ENCODE results near the gene TTC23L. TPM values are rescaled to one million over a fixed set of nuclear protein-coding genes. Genes with fewer than 3 reads are reported as not detected.

The TTC23L gene
- polyA plus RNA-seq, 1 experiment, result not detected

GRCh38 chr5:34899066-34899465 lies 60.1 kb downstream of the TTC23L start:
- Histone ChIP-seq H3K36me3 (ENCODE audit: control insufficient read depth, insufficient read depth, low read length) (peaks cover 2% of the 10 kb centered on the region; the same call in 1 of the 2 replicates), H3K4me3 (ENCODE audit: low read depth, low read length) (no peak overlapping the region), H3K27me3 (ENCODE audit: control insufficient read depth, insufficient read depth, low read length) (no peaks in the 10 kb centered on the region)
- TF ChIP-seq CTCF (IDR thresholded peaks at IDR 0.05; ENCODE audit: insufficient read depth, low read depth, low read length), result no peak
- ChIA-PET CTCF (interaction anchor here (0.7 to 3.2 kb wide), 22 partner anchors 11 to 428 kb away, joined by 3 to 67 read pairs (median 5); no protein-coding TSS in a partner anchor), POLR2A (no interaction called here)
- DNase-seq (ENCODE audit: low read depth), result no peak

DNA sequence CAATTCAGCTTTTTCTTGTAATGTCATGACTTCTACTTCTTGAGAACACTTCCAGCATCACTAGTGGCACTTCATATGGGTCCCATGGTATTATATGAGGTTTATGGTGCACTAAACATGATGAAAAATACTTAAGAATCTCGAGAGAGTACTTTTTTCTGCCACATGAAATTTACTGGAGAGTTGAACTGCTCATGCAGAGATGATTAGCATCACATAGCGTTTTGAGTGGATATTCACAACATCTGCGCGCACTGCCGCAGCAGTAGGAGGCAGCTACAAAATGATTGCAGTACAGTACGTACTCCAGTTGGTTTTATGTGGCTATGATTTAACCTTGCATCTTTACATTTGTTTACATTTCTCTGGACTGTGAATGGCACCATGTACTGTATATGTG lies 61.7 kb downstream of the TTC23L start:
- ChIA-PET CTCF (interaction anchor here (3.2 to 4.2 kb wide), 2 partner anchors 415 to 426 kb away, joined by 26 to 67 read pairs; no protein-coding TSS in a partner anchor), POLR2A (no interaction called here)
- Histone ChIP-seq H3K27me3 (ENCODE audit: control insufficient read depth, insufficient read depth, low read length) (no peaks in the 10 kb centered on the region), H3K36me3 (ENCODE audit: control insufficient read depth, insufficient read depth, low read length) (peaks cover 2% of the 10 kb centered on the region; the same call in 1 of the 2 replicates), H3K4me3 (ENCODE audit: low read depth, low read length) (no peak overlapping the region)
- TF ChIP-seq CTCF (IDR thresholded peaks at IDR 0.05; ENCODE audit: insufficient read depth, low read depth, low read length), result no peak
- no peak for DNase-seq (ENCODE audit: low read depth)

DNA sequence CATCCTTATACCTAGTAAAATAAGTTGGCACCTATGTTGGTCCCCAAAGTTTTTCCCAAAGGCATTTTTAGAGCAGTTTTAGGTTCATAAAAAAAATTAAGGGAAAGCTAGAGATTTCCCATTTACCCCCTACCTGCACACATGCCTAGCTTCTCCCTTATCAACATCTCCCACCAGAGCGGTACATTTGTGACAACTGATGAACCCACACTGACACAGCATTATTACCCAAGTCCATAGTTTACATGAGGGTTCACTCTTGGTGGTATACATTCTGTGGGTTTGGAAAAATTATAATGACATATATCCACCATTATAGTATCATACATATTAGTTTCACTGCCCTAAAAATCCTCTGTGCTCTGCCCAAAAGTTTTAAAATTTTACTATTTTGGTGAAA lies 64.3 kb downstream of the TTC23L start:
- Histone ChIP-seq H3K4me3 (ENCODE audit: low read depth, low read length) (no peak overlapping the region), H3K27me3 (ENCODE audit: control insufficient read depth, insufficient read depth, low read length) (no peaks in the 10 kb centered on the region), H3K36me3 (ENCODE audit: control insufficient read depth, insufficient read depth, low read length) (peaks cover 3% of the 10 kb centered on the region; the same call in 1 of the 2 replicates)
- TF ChIP-seq CTCF (IDR thresholded peaks at IDR 0.05; ENCODE audit: insufficient read depth, low read depth, low read length), result no peak
- ChIA-PET POLR2A (interaction anchor here (0.7 kb wide), 1 partner anchor 895 kb away, joined by 3 read pairs; the partner anchor contains the start of gene AMACR), CTCF (interaction anchor here (0.7 to 4.2 kb wide), 7 partner anchors 10 to 429 kb away, joined by 3 to 26 read pairs (median 5); no protein-coding TSS in a partner anchor)
- no peak for DNase-seq (ENCODE audit: low read depth)

DNA sequence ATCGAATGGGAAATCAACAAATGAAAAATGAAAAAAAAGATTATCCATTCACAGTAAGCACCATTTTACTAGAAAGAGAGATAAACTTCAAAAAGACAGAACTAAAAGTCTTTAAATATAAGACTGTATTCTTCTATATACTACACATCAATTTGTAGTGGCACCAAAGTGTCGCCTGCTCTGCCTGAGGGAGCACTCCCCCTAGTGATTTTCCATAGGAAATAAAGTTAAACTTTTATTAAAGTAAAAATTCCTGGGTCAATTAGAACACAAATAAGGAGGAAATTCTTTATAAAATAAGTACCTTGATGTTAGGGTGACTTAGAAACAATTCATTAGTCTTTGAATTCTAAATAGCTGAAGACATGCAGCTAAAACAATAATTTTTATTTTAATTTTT lies 66.6 kb downstream of the TTC23L start:
- DNase-seq (ENCODE audit: low read depth), result no peak
- Histone ChIP-seq H3K4me3 (ENCODE audit: low read depth, low read length) (no peak overlapping the region), H3K27me3 (ENCODE audit: control insufficient read depth, insufficient read depth, low read length) (no peaks in the 10 kb centered on the region), H3K36me3 (ENCODE audit: control insufficient read depth, insufficient read depth, low read length) (peaks cover 3% of the 10 kb centered on the region; the same call in 1 of the 2 replicates)
- ChIA-PET POLR2A (no interaction called here), CTCF (interaction anchor here (0.6 to 2.3 kb wide), 8 partner anchors 9 to 434 kb away, joined by 3 to 14 read pairs (median 4); partner anchors contain the start of genes BRIX1 and RAD1)
- TF ChIP-seq CTCF (IDR thresholded peaks at IDR 0.05; ENCODE audit: insufficient read depth, low read depth, low read length), result peak; percentile 54

- no peak for TF ChIP-seq CTCF (IDR thresholded peaks at IDR 0.05; ENCODE audit: insufficient read depth, low read depth, low read length)
- no peak overlapping the region for H3K4me3 ChIP-seq (ENCODE audit: low read depth, low read length)
Measured at GRCh38 chr5:34913072-34913471, 74.1 kb downstream of the TTC23L start.

More at GRCh38 chr5:34913072-34913471, 74.1 kb downstream of the TTC23L start:
- CTCF ChIA-PET, result interaction anchor here (0.8 to 4.0 kb wide), 3 partner anchors 17 to 438 kb away, joined by 3 to 17 read pairs (median 6); no protein-coding TSS in a partner anchor
- peaks cover 4% of the 10 kb centered on the region; the same call in 1 of the 2 replicates for H3K36me3 ChIP-seq (ENCODE audit: control insufficient read depth, insufficient read depth, low read length)
- DNase-seq (ENCODE audit: low read depth), result peak; percentile 87
- POLR2A ChIA-PET, result interaction anchor here (0.6 to 0.7 kb wide), 3 partner anchors 250 to 414 kb away, joined by 3 to 5 read pairs (median 5); no protein-coding TSS in a partner anchor
- H3K27me3 ChIP-seq (ENCODE audit: control insufficient read depth, insufficient read depth, low read length), result no peaks in the 10 kb centered on the region
